ENCODE measurements around the gene INMT.

Gene INMT

GRCh38 chr7:30721211-30721610 lies 30.7 kb upstream of the INMT start:
- TF ChIP-seq GATA3 (IDR thresholded peaks at IDR 0.05; ENCODE audit: low read depth, low read length) = no peak
- TF ChIP-seq GATA2 (IDR thresholded peaks at IDR 0.05; ENCODE audit: low read depth, low read length) = no peak

DNA sequence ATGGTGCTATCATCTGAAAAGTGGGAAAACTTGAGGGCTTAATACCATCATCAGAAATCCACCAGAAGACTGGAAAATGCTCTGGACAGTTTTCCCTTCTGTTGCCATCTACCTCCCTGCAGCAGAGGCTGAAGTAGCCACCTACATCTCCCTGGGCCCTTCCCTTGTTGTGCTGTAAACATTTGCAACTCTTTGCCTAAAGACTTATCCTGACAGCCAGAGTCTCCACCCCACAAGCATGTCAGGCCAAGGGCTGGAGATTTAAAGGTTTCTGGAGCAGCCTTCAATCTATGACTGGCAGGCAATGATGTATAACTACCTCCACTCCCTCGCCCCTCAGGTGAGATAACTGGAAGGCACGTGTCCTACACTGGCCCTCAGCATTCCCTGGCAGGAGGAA lies 29.7 kb upstream of the INMT start:
- TF ChIP-seq GATA2 (IDR thresholded peaks at IDR 0.05; ENCODE audit: low read depth, low read length) (no peak), GATA3 (IDR thresholded peaks at IDR 0.05; ENCODE audit: low read depth, low read length) (no peak)

- TF ChIP-seq GATA2 (IDR thresholded peaks at IDR 0.05; ENCODE audit: low read depth, low read length) (no peak), GATA3 (IDR thresholded peaks at IDR 0.05; ENCODE audit: low read depth, low read length) (no peak)
Measured at GRCh38 chr7:30722671-30723070, 29.3 kb upstream of the INMT start.

DNA sequence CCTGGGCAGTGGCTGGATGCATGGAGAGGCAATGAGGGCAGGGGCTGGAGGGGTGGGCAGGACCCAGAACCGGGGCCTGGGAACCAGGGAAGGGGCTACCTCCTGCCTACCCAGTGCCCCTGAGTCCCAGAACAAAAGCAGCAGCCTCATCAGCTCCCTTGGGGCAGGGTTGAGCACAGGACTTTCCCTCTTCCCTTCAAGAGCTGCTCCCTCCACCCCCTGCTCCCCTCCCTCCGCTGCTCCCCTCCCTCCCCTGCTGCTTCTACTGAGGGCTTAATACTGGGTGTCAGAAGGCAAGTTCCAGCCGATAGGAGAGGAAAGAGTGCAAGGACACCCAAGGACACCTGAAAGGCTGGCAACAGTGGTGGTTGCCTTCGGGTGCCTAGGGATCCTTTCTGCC lies 28.2 kb upstream of the INMT start:
- TF ChIP-seq GATA3 (IDR thresholded peaks at IDR 0.05; ENCODE audit: low read depth, low read length) (no peak), GATA2 (IDR thresholded peaks at IDR 0.05; ENCODE audit: low read depth, low read length) (no peak)

GRCh38 chr7:30726296-30727006 lies 25.5 kb upstream of the INMT start:
- TF ChIP-seq GATA2 (IDR thresholded peaks at IDR 0.05; ENCODE audit: low read depth, low read length) (no peak), GATA3 (IDR thresholded peaks at IDR 0.05; ENCODE audit: low read depth, low read length) (no peak)

DNA sequence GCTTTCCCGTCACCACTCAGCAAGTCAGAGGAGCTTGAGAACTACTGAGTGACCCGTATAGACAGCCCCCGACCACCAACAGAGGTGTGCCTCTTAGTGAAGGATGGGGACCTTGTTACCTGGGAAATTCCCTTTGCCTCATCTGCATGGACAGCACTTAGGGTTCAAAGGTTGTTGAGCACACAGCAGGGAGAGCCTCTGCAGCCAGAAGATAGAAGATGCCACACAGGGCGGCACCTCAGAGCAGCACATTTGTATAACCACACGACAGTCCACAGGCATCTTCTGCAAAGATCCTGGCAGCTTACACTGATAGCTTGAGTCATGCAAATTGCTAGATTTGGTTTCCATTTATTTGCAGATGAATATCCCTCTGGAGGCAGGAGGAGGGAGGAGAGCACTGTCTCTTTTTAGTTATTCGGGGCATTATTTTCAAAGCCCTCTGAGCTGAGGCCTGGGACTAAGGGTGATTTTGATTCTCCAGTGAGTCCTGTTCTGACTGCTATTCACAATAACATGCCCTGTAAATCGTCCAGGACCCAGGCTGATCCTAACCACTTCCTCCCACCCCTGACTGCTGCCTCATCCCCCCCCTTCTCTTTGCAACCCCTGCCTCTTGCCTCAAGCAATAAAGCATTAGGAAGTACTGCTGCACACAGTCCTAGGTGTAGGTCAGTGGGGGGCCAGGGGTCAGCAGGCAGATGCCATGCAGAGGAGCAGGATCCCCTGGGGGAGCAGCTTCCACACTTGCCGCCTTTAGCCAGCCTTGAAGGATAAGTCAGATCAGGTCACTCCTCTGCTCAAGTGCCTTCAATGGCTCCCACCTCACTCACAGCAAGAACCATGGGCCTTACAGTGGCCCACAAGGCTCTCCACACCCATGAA lies 24.6 kb upstream of the INMT start:
- TF ChIP-seq GATA2 (IDR thresholded peaks at IDR 0.05; ENCODE audit: low read depth, low read length) (no peak), GATA3 (IDR thresholded peaks at IDR 0.05; ENCODE audit: low read depth, low read length) (no peak)

DNA sequence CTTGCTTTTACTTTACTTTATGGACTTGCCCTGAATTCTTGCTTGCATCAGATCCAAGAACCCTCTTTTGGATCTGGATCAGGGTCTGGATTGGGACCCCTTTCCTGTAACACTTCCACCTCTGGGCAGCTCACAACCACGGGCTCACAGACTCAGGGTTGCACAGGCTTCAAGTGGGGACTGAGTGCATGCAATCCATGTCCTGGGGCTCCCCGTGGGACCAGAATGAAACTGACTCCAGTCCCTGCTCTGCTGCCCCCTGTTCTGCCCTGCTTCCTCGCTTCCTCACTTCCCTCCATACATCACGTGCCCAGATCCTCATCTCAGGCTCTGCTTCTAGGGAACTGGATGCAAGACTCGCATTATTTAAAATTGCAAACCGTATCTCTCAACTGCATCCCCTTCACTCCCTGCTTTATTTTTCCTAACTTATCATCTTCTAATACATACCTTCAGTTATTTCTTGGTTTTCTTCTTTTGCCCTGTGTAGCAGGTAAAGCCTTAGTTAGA lies 23.3 kb upstream of the INMT start:
- no peak for TF ChIP-seq GATA3 (IDR thresholded peaks at IDR 0.05; ENCODE audit: low read depth, low read length)
- no peak for TF ChIP-seq GATA2 (IDR thresholded peaks at IDR 0.05; ENCODE audit: low read depth, low read length)

DNA sequence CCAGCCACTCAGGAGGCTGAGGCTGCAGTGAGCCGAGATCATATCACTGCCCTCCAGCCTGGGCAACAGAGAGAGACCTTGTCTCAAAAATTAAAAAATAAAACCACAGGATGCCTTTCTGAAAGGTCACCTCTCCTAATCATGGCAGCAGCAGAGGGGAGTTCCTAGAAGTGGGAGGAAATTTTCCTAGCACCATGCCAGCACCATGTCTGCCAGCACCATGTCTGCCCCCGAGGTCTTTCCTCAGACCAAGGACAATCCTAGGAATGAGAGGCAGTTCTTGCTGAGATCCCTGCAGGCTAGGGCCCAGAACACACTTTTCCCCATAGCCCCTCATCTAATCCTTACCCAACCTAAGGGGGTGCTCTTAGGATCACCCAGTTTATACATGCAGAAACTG lies 22.3 kb upstream of the INMT start:
- TF ChIP-seq GATA3 (IDR thresholded peaks at IDR 0.05; ENCODE audit: low read depth, low read length) (no peak), GATA2 (IDR thresholded peaks at IDR 0.05; ENCODE audit: low read depth, low read length) (no peak)

GRCh38 chr7:30730097-30730496 lies 21.8 kb upstream of the INMT start:
- TF ChIP-seq GATA3 (IDR thresholded peaks at IDR 0.05; ENCODE audit: low read depth, low read length) (no peak), GATA2 (IDR thresholded peaks at IDR 0.05; ENCODE audit: low read depth, low read length) (no peak)

DNA sequence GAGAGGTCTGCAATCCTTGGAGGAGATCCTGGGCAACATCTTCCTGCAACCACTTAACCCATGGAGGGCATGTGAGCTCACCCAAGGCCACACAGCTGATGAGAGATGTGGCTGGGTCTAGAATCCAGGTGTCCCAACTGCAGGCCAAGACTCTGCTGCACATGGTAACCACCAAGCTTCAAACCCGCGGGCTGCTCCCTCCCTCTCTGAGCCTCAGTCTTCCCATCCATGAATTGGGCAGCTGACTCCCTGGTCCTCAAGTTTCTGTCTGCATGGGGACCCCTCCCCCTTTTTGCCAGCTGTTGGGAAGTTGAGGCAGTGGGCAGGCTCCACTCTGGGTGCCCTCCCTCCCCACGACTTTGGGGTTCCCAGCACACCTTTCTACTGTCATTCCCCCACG lies 20.9 kb upstream of the INMT start:
- no peak for TF ChIP-seq GATA2 (IDR thresholded peaks at IDR 0.05; ENCODE audit: low read depth, low read length)
- TF ChIP-seq GATA3 (IDR thresholded peaks at IDR 0.05; ENCODE audit: low read depth, low read length) = no peak

- TF ChIP-seq GATA2 (IDR thresholded peaks at IDR 0.05; ENCODE audit: low read depth, low read length) (no peak), GATA3 (IDR thresholded peaks at IDR 0.05; ENCODE audit: low read depth, low read length) (no peak)
Measured at GRCh38 chr7:30731581-30731980, 20.4 kb upstream of the INMT start.

DNA sequence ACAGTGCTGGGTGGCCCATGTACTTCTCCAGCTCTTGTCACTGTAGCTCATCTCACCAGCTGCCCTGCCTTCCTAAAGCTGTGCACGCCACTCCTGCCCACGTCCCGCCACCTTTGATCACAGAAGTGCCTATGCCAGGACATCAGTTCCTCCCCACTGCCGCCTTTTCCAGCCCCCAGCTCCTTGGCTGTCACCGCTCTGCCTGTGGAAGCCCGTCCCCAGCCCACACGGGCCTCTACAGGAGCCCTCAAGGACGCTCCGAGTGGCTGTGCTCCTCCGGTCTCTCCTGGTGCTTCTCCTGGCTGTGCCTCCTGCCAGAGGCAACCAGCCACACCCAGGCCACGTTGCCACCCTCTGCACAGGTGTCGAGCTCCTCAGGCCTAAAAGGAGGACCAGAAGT lies 19.3 kb upstream of the INMT start:
- TF ChIP-seq GATA3 (IDR thresholded peaks at IDR 0.05; ENCODE audit: low read depth, low read length) (no peak), GATA2 (IDR thresholded peaks at IDR 0.05; ENCODE audit: low read depth, low read length) (no peak)

GRCh38 chr7:30733216-30733615 lies 18.7 kb upstream of the INMT start:
- TF ChIP-seq GATA3 (IDR thresholded peaks at IDR 0.05; ENCODE audit: low read depth, low read length) (no peak), GATA2 (IDR thresholded peaks at IDR 0.05; ENCODE audit: low read depth, low read length) (no peak)

GRCh38 chr7:30733691-30734090 lies 18.2 kb upstream of the INMT start:
- TF ChIP-seq GATA2 (IDR thresholded peaks at IDR 0.05; ENCODE audit: low read depth, low read length) (no peak), GATA3 (IDR thresholded peaks at IDR 0.05; ENCODE audit: low read depth, low read length) (no peak)

DNA sequence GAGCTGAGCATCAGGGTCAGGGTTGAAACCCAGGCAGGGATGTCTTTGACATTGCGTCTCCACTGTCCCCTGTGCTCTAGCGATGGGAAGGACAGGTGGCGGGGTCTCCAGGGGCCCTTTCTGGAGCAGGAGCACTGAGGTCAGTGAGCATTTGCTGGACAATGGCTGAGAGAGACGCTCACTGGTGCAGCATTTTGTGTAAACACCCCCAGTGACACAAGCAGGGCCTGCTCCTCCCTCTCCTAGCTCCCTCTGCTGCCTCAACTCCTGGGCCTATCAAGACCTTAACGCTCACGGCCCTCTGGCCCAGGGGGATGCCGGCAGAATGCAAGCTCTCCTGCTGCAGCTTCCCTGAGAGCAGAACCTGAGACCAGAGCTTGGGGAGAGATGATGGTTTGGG lies 17.4 kb upstream of the INMT start:
- TF ChIP-seq GATA3 (IDR thresholded peaks at IDR 0.05; ENCODE audit: low read depth, low read length) (no peak), GATA2 (IDR thresholded peaks at IDR 0.05; ENCODE audit: low read depth, low read length) (no peak)

Data from SH-SY5Y (cell line).